GM12892 (cell line): ENCODE results near the gene KAZN.

Experiments used
- POLR2A ChIP-seq: IDR thresholded peaks from 2 replicates; pipeline ENCODE4 v1.6.1; 2011; ENCODE audit warnings: low read depth, low read length, control low read depth
- POLR2AphosphoS5 ChIP-seq: IDR thresholded peaks from 2 replicates; pipeline ENCODE4 v1.6.1; 2011; ENCODE audit warnings: low read depth, low read length, control low read depth
- TAF1 ChIP-seq: IDR thresholded peaks from 2 replicates; pipeline ENCODE4 v1.6.1; 2011; ENCODE audit warnings: low read depth, mild to moderate bottlenecking, control low read depth, low read length, borderline replicate concordance

GRCh38 chr1:14954930-14955329 lies 356.4 kb downstream of the KAZN start:
- TF ChIP-seq POLR2AphosphoS5 (no peak), TAF1 (no peak), POLR2A (no peak)
